Mucosa of descending colon (tissue), 3 donors: ENCODE measurements around the gene GEMIN4. TPM values are rescaled to one million over a fixed set of nuclear protein-coding genes. Genes with fewer than 3 reads are reported as not detected.
A peak's percentile ranks its signal among the peaks of the same experiment; 100 is the strongest.

Experiments
- ATAC-seq: fragments of 200-7000 bp; cut with Tn5 transposase; one replicate; pipeline ENCODE4 v1.9.1; 2020; ENCODE audit warnings: mild to moderate bottlenecking, moderate library complexity
- DNase-seq, 3 donors: peaks; one replicate each; pipeline ENCODE4 v3.0.0-alpha.2; 2020
- H3K36me3 ChIP-seq: fragments of 200-600 bp; one replicate; pipeline ENCODE4 v1.8.0; 2021; ENCODE audit warnings: low read depth, mild to moderate bottlenecking
- H3K4me1 ChIP-seq: fragments of 200-600 bp; one replicate; pipeline ENCODE4 v1.8.0; 2021; ENCODE audit warnings: low read depth, mild to moderate bottlenecking
- H3K4me3 ChIP-seq: fragments of 200-600 bp; one replicate; pipeline ENCODE4 v1.8.0; 2021; ENCODE audit warnings: mild to moderate bottlenecking
- H3K9me3 ChIP-seq: fragments of 200-600 bp; one replicate; pipeline ENCODE4 v1.8.0; 2021; ENCODE audit warnings: mild to moderate bottlenecking
- CTCF ChIP-seq: fragments of 200-600 bp; IDR thresholded peaks from one replicate; pipeline ENCODE4 v1.8.0; 2022; ENCODE audit warnings: antibody characterized with exemption, mild to moderate bottlenecking
- intact Hi-C, 2 donors: fragments of 100-400 bp; cut with DNase I in 1 of 2; cut with micrococcal nuclease in 1 of 2; formaldehyde crosslinking; loops; one replicate each; pipeline versions ENCODE4 v1.11.0 to v1.11.1; 2022; cut with DNase I, micrococcal nuclease
- total RNA-seq, 3 donors: library from RNA; stranded (reverse); fragmentation: NEBNext Ultra II Directional in 2 of 3; extraction: Animal tissue kit (Norgen Biotek cat#: 25700) in 2 of 3; gene quantifications; one replicate each; pipeline versions ENCODE4 v1.2.1 to v1.2.4, GENCODE V29; 2021 to 2023
- donor health status: DM: no; HTN: no; CAD: no; lungs with moderate emphysema.
- donor health status: DM: no; HTN: no; CAD: no.
- donor health status: DM: no; HTN: yes; CAD: no.

Gene GEMIN4
- total RNA-seq, 3 donors from 2014 or later, result 15.5 to 20.3 (median 16.4) TPM

DNA sequence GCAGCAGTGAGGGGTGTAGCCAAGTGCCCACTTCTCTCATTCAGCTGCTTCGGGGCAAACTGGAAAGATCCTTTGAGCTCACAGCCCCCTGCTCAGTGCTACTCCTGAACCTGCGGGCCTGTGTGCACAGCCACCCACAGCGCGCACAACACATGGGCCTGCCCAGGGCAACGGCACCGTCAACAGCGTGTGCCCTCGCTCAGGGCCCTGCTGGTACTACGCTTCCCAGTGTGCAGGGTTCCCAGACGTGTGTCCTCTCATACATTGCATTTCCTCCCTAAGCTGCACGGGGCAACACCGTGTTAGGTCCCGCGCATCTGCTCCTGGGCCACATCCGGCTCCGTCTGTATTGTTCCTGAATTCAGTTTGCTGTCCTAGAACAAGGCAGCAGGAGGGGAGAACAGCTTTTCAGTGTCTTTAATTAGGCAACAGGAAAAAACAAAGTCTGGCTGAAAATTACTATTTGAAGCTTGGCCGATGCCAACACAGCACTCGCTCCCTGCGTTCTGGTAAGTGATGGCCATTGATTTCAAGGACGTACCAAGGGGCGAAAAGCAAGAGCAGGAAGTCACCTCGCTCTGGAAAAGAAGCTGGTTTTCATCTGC lies 45.3 kb upstream of the GEMIN4 start:
- Histone ChIP-seq H3K9me3 (no peaks in the 10 kb centered on the region), H3K4me3 (no peak overlapping the region), H3K36me3 (no peaks in the 10 kb centered on the region), H3K4me1 (peaks cover 3% of the 10 kb centered on the region)
- TF ChIP-seq CTCF, result no peak
- ATAC-seq, result no peak
- no peak for DNase-seq
- intact Hi-C loops, result loop anchor here (5.0 to 10.0 kb wide), 2 partner anchors 185 to 187 kb away; no protein-coding TSS in a partner anchor

- intact Hi-C loops, result loop anchor here (5.0 to 10.0 kb wide), 2 partner anchors 186 to 188 kb away; no protein-coding TSS in a partner anchor
- Histone ChIP-seq H3K36me3 (peaks cover 5% of the 10 kb centered on the region), H3K9me3 (no peaks in the 10 kb centered on the region), H3K4me3 (no peak overlapping the region), H3K4me1 (peaks cover 3% of the 10 kb centered on the region)
- ATAC-seq (no peak), DNase-seq (no peak)
- no peak for TF ChIP-seq CTCF
Observed at GRCh38 chr17:796609-797008, 44.5 kb upstream of the GEMIN4 start.

DNA sequence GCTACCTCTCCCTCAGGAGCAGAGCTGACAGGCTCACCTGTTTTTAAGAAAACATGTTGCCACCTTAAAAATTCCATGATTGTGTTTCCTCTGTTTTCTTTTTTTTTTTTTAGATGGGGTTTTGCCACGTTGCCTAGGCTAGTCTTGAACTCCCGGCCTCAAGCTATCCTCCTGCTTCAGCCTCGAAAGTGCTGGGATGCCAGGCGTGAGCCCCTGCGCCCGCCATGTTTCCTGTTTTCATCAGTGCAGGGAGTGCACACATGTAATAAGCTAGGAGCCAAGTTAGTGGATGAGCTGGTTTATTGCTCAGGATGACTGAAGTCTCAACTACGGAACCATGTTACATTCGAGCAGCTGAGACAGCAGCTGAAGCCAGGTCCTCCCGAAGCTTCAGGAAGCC lies 43.7 kb upstream of the GEMIN4 start:
- Histone ChIP-seq H3K4me1 (peaks cover 3% of the 10 kb centered on the region), H3K9me3 (no peaks in the 10 kb centered on the region), H3K36me3 (peaks cover 5% of the 10 kb centered on the region), H3K4me3 (no peak overlapping the region)
- no peak for DNase-seq
- ATAC-seq, result no peak
- TF ChIP-seq CTCF, result no peak
- intact Hi-C loops, result loop anchor here (5.0 to 10.0 kb wide), 2 partner anchors 187 to 189 kb away; no protein-coding TSS in a partner anchor

GRCh38 chr17:795276-795675 lies 43.2 kb upstream of the GEMIN4 start:
- H3K4me3 ChIP-seq, result no peak overlapping the region
- intact Hi-C loops, result loop anchor here (5.0 to 10.0 kb wide), 2 partner anchors 187 to 190 kb away; no protein-coding TSS in a partner anchor
- ATAC-seq, result no peak

DNA sequence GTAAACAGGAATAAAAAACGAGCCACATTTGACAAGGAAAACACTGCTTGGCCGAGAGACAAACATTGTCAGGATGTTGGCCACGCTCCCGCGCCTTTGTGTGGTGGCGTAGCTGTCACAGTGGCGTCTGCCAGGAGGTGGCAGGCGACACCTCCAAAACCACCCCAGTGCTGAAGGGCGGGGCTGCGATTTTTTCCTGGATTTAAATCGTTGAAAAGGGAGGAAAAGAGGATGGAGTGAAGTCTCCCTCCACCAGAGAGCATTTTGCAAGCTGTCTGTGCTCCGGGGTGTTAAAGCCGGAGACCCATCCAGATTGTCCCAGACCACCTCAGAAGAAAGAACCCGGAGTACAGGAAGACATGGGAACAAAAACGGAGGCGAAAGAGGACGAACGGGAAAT lies 42.8 kb upstream of the GEMIN4 start:
- peaks cover 3% of the 10 kb centered on the region for H3K4me1 ChIP-seq
- intact Hi-C loops, result loop anchor here (5.0 to 10.0 kb wide), 2 partner anchors 187 to 190 kb away; no protein-coding TSS in a partner anchor
- peaks cover 5% of the 10 kb centered on the region for H3K36me3 ChIP-seq
- peak; percentile 93 for ATAC-seq
- peak; percentile 56 for TF ChIP-seq CTCF
- H3K4me3 ChIP-seq, result no peak overlapping the region
- no peaks in the 10 kb centered on the region for H3K9me3 ChIP-seq
- DNase-seq, result peak; percentile 76 to 87 (median 84)

More at GRCh38 chr17:795276-795675, 43.2 kb upstream of the GEMIN4 start:
- H3K9me3 ChIP-seq, result no peaks in the 10 kb centered on the region
- no peak for TF ChIP-seq CTCF
- DNase-seq, result no peak
- H3K36me3 ChIP-seq, result peaks cover 5% of the 10 kb centered on the region
- peaks cover 3% of the 10 kb centered on the region for H3K4me1 ChIP-seq
